SIG-M5 treated with dmso at 0.1 percent for 504 hours (cell line): ENCODE results near the gene TTLL12.

Experiments
- DNase-seq: peaks from one replicate; lab custom pipeline; 2025; ENCODE audit not compliant: unreplicated experiment; lab: John Stamatoyannopoulos, UW

TTLL12 gene

DNA sequence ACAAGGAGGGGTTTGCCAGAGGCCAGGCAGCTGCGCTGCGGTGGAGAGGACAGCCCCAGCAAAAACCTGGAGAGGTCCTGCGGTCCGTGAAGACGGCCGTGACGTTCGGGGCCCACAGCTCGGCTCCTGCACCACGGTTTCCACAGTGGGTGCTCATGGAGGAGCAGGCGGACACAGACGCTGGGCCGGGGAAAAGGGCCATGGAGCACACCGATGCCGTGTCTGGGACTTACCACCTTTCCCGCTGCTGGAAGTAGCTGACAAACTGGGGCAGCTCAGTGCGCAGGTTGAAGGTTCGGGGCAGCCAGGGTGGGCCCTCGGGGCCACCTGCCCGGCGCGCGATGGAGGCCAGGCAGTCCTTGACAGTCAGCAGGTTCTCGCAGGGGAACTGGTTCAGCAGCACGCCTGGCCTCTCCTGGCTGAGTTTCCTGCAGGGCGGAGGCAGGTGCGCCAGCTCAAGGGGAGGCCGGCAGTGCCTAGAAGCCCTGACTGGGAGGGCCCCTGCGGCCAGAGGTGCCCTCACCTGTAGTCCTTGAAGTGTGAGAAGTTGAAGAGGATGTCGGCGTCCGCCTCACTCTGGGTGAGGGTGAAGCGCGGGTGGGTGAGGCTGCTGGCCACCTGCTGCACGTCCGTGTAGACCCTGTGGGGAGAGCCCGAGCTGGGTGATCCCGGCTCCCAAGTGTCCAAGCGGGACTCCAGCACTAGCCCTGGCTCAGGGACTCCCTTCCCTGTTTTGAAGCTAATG is 12.8 kb downstream of the TTLL12 start:
- DNase-seq = no peak

DNA sequence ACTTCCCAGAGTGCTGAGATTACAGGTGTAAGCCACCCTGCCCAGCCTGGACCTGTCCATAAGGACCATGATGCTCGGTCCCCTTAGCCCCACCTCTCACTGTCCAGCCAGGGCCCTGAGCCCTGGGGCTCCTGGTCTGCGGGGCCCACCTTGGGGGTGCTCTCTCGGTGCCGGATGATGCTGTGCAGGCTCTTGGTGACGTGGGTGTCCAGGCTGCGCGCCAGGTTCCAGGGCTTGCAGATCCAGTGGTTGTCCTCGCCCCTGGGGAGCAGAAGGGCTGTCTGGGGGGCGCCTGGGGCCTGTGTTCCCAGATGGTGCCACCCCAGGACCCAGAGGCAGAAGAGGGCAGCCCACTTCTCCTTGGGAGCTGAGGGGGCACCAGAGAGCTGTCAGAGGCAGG is 13.4 kb downstream of the TTLL12 start:
- DNase-seq = no peak

DNA sequence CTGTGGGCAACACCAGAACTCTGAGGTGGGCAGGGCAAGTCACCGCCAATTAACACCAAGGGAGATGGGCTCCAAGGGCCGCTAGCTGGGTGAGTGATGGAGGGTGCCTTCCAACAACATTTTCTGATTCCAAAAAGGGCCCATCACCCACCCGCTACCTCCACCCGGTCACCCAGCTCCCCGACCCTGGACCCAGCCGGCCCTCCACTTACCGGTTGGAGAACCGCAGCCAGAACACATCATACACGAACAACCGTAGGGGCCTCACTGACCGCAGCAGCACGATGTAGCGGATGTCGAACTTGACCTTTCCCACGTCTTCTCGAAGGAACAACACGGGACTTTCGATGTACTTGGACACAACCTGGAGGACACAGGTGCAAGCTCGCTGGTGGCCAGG is 14.7 kb downstream of the TTLL12 start:
- no peak for DNase-seq

DNA sequence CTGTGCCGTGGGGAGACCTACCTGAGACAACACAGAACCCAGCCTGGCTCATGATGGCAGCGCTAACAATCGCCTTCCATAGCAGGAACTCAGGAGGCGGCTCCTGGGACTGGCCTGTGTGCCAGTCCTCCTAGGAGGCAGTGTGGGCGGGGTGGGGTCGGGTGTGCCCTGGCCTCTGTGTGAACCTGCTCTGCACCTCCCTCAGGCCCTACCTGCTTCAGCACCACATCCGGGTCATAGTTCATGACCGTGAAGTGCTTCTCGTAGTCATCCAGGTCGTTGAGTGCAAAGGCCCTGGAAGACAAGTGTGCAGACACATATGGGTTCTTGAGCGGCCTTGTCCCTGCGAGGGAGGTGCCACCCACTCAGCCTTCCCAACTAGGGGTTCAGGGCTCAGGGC is 15.3 kb downstream of the TTLL12 start:
- no peak for DNase-seq

DNA sequence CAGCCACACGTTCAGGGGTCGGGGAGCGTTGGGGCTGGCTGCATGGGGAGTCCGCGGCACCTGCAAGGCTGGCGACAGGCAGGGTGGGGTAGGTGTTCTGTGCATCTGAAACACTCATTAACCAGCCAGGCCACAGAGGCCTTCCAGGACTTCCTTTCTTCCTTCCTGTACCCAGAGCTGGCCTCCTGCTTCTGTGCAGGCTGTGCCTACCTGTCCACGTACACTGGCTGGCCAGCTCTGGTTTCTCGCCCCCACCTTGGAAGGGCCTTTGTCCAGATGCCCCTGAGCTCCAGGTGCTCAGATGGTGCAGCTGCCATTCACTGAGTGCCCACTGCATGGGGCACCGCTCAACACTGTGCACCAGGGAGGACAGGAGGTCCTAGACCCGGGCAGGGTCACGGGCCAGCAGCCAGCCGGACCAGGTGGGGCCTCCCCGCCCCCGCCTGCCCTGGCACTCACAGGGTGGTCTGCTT is 15.9 kb downstream of the TTLL12 start:
- no peak for DNase-seq

DNA sequence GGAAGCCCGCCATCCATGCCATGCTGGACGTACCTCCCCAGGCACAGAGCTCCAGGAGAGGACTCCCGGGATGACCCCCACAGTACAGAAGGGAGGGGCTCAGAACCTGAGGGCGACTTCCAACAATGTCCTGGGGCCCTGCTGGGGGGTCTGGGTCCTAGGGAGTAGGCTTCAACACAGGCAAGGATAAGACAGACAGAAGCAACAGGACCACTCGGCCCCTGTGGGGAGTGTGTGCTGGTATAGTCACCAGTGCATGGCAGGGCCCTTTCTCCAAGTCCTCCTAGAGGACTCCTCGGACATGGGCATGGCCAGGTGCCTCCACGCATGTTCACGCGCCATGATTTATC is 16.8 kb downstream of the TTLL12 start:
- no peak for DNase-seq

DNA sequence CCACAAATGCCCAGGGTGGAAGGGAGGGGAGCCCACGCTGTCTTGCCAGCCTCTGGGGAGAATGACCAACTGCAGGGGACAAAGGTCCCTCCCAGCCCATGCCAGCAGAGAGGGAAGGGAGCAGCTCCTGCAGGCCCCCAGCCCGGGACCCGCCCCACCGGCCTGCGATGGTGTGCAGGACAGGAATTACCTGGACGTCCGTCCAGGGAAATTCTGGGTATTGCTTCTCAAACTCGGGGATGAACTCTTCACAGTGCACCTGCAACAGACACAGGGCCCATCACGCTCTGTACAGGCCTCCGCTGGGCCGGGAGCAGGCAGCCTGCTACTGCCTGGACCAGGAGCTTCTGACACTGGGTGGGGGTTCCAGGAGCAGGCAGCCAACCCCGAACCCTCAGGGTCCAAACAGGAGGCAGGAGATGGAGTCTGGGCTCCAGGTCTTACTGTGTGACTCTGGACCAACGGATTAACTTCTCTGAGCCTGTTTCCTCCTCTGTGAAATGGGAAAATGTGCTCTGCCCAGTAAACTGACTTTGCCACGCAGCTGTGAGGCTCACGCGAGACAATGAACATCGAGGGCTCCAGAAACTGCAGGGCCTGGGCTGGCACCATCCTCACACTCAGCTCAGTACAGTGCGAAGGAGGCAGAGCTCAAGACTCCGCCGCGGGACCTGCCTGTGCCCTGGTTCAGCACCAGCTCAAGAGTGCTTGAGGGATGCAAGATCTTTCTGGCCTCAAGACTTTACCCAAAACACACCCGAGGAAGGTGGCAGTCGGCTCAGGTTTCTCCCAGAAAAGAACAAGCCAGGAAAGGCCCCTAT is 17.4 kb downstream of the TTLL12 start:
- no peak for DNase-seq

DNA sequence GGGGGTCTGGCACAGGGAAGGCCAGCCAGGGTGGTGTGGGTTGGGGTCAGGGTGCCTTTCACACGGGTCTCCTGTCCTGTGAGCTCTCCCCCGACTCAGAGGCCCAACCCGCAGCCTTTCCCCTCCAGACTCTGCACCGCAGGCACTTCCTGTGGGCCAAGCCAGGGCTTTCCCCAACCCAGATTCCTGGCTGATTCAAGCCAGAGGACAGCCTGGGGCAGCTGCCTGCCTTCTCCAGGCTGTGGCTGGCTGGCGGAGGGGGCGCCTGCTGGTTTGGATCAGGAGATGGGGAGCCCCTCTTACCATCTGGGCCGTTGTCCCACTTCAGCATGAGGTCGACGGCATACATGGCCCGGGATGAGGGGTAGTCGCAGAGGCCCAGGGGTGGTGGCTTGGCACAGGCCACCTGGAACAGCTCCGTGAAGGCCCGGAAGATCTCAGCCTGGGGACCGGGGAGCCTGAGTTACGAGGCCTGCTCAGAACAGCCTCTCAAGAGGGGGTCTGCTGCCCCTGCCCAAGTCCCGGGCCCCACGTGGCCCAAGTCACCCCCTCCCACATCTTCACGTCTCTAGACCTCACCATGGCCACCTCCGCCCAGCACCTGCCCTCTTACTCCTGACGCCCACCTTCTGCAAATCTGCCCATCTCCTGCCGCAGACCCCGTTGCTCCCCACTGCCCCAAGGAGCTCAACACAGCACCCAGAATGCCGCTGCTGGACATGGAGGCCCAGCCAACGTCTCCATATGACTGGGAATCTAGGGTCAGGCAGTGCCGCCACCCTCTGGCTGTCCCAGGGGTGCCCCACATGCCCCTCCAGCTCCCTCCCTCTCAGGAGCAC is 18.2 kb downstream of the TTLL12 start:
- DNase-seq = no peak

DNA sequence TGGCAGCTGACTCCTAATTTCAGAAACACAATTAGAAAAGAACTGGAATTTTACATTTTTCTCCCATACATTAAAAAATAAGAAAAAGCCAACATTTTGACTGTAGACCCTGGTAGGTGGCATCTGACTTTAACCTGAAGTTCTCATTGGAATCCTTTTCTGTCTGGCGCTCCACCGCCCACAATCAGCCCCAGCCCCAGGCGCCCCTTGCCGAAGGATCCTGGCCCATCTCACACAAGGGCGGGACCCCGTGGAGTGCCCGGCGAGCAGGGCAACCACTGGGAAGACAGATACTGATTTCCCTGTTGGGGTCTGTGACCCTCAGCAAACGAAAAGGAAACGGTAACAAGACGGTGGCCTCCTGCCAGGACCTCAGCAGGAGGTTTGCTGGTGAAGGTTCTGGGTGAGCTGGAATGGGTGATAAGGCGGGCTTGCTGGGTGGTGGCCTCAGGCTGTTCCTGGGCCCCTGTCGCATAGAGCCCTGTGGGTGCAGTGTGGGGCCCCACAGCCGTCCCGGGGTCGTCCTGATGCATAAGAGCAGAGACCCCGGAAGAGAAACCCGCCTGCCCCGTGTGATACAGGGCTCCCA is 19.8 kb downstream of the TTLL12 start:
- no peak for DNase-seq

DNA sequence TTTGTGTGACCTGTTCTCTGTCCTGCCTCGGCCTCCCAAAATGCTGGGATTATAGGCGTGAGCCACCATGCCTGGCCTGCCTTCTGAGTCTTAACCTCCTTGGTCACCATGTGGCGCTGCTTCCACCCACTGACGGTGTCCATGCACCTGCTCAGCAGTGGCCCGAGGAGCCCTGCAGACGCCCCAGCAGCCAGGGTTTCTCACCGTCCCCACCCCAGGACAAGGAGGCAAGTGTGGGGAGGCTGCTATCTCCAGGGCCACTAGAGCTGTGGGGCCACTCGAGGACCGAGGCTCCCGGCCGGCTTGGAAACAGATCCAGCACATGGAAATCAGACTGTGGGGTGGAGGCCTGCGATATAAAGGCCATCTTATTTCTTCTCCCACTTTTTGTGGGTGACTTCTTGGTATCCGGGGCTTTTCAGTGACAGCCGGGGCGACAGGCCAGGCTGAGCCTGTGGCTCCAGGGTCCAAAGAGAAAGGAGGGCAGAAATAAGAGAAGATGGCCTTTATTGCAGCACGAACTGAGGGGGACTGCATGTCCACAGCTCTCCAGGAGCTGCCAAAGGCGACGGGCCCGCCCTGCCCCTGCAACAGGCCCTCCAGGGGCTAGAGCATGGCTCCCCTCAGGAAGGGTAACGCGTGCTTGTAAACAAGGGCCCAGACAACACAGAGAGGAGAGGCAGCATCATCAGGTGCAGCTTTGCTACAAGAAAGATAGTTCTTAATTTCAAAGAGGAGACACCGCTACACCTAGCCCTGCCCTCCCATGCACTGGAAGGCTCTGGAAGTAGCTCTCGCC is 20.6 kb downstream of the TTLL12 start:
- DNase-seq = no peak

DNA sequence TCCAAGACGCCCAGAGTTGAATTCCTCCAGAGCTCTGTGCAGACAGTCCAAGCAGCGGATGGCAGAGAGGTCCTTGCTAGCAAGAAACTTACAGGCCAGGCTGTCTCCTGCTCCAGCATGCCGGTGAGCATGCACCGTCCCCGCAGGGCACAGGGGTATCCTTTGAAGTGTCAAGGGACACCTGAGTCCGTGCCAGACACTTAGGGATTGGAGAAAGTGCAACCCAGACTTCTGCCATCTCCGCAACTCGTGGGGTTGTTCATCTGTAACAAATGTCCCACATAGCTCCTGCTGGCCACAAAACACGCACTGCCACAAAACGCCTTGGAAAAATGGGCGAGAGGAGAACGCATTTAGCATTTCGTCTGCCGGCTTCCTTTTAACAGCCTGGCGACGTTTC is 22.3 kb downstream of the TTLL12 start:
- DNase-seq = no peak

DNA sequence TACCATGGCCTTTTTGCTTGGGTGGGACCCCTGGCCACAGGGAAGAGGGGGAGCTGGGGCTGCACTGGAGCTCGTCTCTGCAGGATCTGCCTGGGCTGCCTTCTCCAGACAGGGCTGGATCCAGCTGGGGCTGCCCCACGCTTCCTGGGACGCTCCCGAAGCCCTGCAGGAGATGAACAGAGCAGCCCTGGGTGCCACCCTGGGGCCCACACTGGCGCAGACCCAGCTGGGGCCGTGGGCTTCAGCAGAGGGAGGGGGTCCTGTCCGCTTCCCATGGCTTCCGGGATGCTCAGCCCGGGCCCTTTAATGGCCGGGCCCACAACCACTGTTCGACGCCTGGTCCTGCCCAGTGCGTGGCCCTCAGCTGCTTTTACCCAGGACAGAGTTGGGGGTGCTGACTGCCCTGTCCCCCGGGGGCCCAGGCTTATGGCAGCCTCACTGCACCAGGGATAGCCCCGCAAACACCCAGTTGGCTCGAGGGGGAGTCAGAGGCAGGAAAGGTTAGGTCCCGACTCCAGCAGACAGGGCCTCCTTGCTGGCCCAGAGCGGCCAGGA is 23.6 kb downstream of the TTLL12 start:
- no peak for DNase-seq

DNA sequence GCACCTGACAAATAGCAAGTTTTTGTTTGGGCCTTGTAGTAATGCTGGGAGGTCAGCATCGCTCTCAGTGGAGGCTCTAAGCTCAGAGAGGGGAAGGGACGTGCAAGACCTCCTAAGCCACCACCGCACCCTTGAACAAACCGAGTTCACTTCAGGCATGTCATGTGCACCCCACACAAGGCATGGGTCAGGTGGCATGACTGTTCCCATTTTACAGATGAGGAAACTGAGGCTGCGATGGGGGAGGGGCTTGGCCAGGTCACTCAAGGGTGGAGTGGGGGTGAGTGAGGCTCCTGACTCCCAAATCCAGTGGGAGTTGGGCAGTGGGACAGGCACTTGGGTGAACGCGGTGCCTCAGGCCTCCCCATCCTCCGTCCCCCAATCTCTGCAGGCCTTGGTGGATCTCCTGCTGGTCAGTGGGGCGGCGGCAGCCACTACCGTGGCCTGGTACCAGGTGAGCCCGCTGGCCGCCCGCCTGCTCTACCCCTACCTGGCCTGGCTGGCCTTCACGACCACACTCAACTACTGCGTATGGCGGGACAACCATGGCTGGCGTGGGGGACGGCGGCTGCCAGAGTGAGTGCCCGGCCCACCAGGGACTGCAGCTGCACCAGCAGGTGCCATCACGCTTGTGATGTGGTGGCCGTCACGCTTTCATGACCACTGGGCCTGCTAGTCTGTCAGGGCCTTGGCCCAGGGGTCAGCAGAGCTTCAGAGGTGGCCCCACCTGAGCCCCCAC is 24.4 kb downstream of the TTLL12 start:
- no peak for DNase-seq

DNA sequence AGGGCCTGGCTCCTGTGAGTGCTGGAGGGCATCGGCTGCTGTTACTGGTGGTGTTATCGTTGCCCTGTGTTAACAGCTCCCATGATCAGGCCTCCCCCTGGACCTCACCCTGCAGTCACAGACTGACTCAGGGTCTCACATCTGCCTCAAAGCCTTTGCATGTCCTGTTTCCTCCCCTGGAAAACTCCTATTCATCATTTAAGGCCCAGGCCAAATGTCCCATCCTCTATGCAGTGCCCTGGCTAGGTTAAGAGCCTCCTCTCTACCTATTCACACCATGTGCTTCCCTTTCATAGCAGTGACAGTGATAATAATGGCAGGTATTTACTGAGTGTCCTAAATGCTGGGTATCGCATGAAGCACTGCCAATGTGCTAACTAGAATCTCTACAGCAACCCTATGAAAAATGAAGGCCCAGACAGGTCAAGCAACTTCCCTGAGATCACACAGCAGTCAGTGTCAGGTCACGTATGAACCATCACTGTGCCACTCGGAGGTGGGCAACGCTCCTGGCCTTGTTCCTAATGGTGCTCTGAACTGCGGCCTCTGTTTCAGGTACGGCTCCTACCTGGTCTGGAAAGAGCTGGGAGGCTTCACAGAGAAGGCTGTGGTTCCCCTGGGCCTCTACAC is 26.3 kb downstream of the TTLL12 start:
- no peak for DNase-seq

DNA sequence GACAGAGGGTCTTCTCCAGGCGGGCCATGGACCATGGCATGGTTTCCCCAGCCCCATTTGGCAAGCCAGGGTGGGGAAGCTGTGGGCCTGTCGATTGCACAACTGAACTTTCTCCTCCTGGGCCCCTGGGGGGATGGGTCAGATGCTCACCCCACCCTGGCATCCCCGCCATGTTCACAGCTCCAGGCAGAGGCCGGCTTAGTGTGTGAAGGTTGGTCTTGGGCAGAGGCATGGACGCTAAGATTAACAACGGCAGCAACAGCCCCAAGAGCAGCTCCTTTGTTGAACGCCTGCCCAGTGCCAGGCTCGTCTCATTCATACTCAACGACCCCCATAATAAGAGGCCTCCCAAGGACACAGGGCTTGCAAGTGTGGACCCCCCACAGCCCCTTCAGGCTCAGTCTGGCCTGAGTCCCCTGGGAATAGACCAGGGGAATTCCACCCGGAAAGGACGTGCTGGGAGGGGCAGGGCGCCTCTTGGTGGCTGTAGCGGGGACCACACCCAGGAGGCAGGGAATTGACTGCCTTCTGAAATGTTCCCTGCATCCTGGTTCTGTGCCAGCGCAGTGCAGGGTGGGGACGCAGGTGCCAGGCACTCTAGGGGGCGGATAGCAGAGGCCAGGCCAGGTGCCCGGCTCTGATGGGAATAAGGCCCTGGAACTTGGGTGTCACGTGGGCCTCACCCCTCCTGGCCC is 27.3 kb downstream of the TTLL12 start:
- no peak for DNase-seq

DNA sequence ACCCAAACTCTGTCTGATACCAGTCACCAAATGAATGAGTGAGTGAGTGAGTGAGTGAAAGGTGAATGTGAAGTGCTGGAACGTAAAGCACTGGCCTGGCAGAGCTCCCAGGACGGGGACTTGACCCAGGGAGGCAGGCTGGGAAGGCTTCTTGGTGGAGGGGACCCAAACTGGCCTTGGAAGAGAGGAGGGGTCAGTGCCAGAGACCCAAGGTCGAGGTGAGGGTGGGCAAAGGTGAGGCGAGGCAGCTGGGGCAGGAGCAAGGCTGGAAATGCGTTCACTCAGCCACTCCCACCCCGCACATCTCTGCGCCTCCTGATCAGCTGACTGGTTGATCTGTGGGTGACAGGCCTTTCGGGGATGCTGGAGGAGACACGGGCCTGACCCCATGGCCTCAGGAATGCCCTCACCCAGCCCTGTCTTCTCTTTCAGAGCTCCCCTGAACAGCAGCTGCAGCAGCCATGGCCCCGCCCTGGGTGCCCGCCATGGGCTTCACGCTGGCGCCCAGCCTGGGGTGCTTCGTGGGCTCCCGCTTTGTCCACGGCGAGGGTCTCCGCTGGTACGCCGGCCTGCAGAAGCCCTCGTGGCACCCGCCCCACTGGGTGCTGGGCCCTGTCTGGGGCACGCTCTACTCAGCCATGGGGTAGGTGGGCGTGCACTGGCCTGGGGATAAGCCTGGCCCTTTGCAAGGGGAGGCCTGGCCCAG is 28.0 kb downstream of the TTLL12 start:
- DNase-seq = no peak

DNA sequence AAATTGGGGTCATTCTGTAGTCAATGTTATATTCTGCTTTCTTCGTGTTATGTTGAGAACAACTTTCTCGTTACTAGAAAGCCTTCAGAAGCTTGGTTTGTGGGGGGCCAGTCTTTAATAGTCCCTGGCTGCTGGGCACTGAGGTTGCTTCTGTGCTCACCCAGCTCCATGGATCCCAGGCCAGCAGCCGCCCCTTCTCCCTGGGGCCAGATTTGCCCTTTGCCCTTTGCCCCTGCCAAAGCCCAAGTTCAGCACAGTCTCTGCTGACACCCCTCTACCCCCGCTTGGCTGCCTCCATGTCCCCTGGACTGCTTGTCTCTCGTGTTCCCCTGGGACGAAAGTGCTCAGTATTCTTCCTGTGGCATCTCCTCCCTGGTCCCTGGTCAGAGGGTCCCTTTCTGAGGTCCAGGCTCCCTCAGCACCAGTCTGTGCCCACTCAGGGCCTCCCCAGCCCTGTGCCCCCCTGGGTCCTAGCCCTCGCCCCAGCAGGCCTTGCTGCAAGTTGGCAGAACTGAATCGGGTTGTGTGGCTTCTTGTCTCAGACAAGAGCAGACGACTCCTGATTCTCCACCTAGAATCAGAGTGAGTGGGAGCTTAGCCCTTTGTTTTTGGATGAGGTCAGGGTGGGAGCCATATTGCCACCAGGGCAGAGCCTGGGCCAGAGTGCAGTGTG is 28.9 kb downstream of the TTLL12 start:
- no peak for DNase-seq
